AG09319 (cell line): ENCODE measurements around the gene SHROOM3.

Source experiments
- DNase-seq: peaks from one replicate; pipeline ENCODE4 v3.0.0-alpha.2; 2010; ENCODE audit warnings: low read depth; ENCODE audit errors: extremely low read depth
- TF ChIP-seq, protein P1 (sequence below): IDR thresholded peaks from 2 replicates; pipeline ENCODE4 v1.5.1; 2011; ENCODE audit warnings: low read depth, mild to moderate bottlenecking, inconsistent platforms, low read length, moderate library complexity

SHROOM3 gene

DNA sequence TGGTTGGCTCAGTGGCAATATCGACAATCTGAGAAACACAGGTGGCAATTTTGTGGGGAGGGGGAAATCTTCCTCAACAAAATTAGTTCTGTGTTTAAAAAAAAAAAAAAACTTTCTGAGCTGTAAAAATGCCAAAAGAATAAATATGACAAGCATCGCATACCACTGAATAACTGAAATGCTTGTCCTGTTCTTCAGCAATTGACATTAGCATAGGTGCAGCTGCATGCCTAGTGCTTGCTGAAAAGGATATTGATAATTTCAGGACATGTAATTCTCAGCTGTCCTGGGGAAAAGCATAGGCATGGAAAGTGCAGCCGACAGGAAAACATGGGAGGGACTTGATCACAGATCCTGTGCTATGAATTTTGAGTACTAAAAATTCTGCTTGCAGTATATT lies 315.7 kb downstream of the SHROOM3 start:
- DNase-seq = no peak
- TF ChIP-seq, protein P1, sequence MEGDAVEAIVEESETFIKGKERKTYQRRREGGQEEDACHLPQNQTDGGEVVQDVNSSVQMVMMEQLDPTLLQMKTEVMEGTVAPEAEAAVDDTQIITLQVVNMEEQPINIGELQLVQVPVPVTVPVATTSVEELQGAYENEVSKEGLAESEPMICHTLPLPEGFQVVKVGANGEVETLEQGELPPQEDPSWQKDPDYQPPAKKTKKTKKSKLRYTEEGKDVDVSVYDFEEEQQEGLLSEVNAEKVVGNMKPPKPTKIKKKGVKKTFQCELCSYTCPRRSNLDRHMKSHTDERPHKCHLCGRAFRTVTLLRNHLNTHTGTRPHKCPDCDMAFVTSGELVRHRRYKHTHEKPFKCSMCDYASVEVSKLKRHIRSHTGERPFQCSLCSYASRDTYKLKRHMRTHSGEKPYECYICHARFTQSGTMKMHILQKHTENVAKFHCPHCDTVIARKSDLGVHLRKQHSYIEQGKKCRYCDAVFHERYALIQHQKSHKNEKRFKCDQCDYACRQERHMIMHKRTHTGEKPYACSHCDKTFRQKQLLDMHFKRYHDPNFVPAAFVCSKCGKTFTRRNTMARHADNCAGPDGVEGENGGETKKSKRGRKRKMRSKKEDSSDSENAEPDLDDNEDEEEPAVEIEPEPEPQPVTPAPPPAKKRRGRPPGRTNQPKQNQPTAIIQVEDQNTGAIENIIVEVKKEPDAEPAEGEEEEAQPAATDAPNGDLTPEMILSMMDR = no peak

DNA sequence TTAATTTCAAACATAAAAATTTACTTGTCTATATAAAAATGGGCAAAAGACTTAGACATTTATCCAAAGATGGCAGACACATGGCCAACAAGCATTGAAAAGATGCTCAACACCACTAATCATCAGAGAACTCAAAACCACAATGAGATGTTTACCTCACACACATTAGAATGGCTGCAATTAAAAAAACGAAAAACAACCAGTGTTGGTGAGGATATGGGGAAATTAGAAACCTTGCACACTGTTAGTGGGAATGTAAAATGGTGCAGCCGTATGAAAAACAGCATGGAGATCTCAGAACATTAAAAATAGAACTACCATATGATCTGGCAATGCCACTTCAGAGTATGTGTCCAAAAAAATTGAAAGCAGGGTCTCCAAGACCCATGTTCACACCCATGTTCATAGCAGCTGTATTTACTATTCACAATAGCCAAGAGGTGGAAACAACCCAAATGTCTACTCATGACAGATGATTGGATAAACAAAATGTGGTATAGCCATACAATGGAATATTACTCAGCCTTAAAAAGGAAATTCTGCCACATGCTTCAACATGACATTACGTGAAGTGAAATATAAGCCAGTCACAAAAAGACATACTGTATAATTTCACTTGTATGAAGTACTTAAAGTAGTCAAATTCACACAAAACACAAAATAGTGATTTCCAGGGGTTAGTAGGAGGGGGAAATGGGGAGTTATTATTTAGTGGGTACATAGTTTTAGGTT lies 316.7 kb downstream of the SHROOM3 start:
- TF ChIP-seq, protein P1 = no peak
- DNase-seq = no peak

DNA sequence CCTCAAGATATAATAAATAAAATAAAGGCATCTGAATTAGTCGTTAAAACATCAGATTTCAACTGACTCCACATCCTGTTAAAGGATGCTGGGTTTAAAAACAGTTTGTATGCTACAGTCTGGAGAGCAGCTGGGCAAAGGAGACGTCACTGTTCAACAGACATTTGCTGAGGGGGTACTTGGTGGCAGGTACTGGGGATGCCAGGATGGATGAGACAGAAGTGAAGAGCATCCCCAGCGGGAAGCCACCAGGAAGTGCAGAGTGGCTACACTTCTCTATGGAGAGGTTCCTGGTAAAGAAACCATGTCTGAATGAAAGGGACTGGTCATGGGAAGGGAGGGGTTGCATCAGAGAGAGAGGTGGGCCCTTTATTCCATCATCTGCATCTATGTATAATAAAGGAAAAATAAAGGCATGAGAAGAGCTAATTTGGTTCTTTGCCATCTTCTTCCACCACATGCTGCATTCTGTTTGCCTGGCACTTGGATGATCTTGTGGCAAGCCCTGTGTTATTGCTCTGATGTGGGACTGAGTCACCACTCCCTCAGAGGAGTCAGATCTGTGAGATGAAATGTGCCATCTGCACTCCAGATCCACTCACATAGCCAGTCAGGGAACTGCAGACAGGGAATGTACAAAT lies 318.0 kb downstream of the SHROOM3 start:
- DNase-seq = peak; percentile 93
- TF ChIP-seq, protein P1 = no peak

DNA sequence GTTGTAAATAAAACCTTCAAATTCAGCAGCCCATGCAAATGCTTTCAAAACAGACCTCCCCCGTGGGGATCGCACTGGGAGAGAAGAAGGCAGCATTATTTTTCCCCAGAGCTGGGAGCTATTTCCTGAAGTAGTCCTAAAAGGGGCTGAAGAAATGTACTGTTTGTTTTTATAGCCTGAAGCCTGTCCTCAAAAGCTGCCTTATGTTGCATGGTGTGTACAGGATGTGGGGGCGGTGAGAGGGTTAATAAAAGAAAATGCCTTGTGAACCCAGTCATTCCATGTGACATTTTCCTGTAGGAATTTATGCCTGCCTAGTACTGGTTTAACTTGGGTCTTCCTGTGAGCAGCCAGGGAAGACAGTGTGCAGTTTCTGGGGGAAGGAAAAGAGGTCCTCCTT lies 318.8 kb downstream of the SHROOM3 start:
- DNase-seq = peak; percentile 68
- TF ChIP-seq, protein P1 = no peak

DNA sequence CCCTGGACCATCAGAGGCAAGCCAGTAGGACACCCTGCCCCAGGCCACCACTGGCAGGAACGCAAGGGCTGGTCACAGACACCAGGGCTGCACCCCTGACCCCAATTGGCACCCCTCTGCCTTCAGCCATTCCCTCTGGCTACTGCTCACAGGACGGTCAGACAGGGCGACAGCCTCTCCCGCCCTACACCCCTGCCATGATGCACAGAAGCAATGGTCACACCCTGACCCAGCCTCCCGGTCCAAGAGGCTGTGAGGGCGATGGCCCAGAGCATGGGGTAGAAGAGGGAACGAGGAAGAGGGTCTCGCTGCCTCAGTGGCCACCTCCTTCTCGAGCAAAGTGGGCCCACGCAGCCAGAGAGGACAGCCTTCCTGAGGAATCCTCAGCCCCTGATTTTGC lies 319.4 kb downstream of the SHROOM3 start:
- DNase-seq = no peak
- TF ChIP-seq, protein P1 = no peak

DNA sequence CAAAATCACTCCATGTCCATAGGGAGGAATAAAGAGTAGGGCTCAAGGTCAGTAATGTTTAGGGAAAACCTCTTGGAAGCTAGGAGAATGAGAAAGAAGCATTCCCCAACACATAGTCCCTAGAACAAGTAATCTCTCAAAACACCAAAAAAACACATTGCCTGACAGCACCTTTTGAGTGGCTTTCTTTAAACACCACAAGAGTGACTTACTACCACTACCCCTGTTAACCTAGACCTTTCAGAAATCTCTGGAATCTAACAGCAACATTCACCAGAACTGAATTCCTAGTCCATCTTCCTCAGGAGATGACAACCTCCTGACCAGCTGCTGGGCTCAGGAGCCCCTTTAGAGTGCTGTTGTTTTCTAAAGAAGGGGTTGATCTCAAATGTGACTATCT lies 320.7 kb downstream of the SHROOM3 start:
- no peak for DNase-seq
- TF ChIP-seq, protein P1 = no peak

DNA sequence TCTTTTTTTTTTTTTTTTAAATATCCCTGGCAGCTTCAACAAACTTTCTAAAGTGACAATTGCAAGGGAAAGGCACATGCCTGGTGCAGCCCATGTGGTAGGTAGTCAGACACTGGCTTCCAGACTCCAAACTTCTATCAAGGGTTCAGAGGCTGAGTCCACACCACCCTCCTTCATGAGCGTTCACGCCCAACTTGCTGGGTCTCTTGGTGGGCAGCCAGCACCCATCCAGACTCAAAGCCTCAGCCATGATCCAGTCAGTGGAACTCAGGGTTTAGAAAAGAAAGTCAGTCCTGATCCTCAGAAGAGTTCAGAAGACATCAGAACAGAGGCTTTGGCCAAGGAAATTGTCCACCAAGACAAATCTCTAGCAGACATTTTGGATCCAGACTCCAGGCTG lies 321.4 kb downstream of the SHROOM3 start:
- TF ChIP-seq, protein P1 = no peak
- DNase-seq = no peak
